ENCODE results near the gene CMSS1. TPM values are rescaled to one million over a fixed set of nuclear protein-coding genes. Genes with fewer than 3 reads are reported as not detected.

CMSS1 gene
- total and polyA plus RNA-seq, 9 donors, result 14.5 to 54.0 (median 24.9) TPM

- Histone ChIP-seq H3K36me3 (no peaks in the 10 kb centered on the region), H3K27me3 (no peaks in the 10 kb centered on the region), H3K27ac (no peak overlapping the region), H3K4me1 (ENCODE audit: insufficient read depth) (peaks cover 2% of the 10 kb centered on the region), H3K9me3 (no peaks in the 10 kb centered on the region), H3K4me3 (no peak overlapping the region)
- intact Hi-C loops (cut with DNase I), result loop anchor here in 3 of 4 donors (5.0 to 10.0 kb wide), 2 partner anchors 422 to 765 kb away; no protein-coding TSS in a partner anchor
- TF ChIP-seq EP300 (IDR thresholded peaks at IDR 0.05) (no peak), POLR2A (IDR thresholded peaks at IDR 0.05) (no peak), CTCF (IDR thresholded peaks at IDR 0.05) (no peak)
- 93 to 95% (median 94%) methylated on average over 3 of the region's 3 CpGs for WGBS, 3 donors
- no peak for DNase-seq
These were observed 12.2 kb downstream of the CMSS1 start for GRCh38 chr3:99829844-99830243.

- peak in 2 of 5 donors; percentile 23 to 30 for DNase-seq
- no peaks in the 10 kb centered on the region for H3K27me3 ChIP-seq
- H3K9me3 ChIP-seq, result no peaks in the 10 kb centered on the region
- WGBS, 3 donors, result 6 to 12% (median 8%) methylated on average over 4 of the region's 4 CpGs
- intact Hi-C loops (cut with DNase I), result loop anchor here in 2 of 4 donors (5.0 to 10.0 kb wide), 2 partner anchors 419 to 761 kb away; no protein-coding TSS in a partner anchor
- H3K4me1 ChIP-seq (ENCODE audit: insufficient read depth), result peaks cover 4% of the 10 kb centered on the region
- H3K27ac ChIP-seq, result peak overlapping the region in 1 of 2 donors; percentile 43
- no peak overlapping the region for H3K4me3 ChIP-seq
- no peaks in the 10 kb centered on the region for H3K36me3 ChIP-seq
- TF ChIP-seq EP300 (IDR thresholded peaks at IDR 0.05) (no peak), POLR2A (IDR thresholded peaks at IDR 0.05) (no peak), CTCF (IDR thresholded peaks at IDR 0.05) (no peak)
These were observed 16.0 kb downstream of the CMSS1 start for GRCh38 chr3:99833617-99834205.

- no peak for TF ChIP-seq CTCF (IDR thresholded peaks at IDR 0.05)
- no peak for TF ChIP-seq POLR2A (IDR thresholded peaks at IDR 0.05)
- no peak for TF ChIP-seq EP300 (IDR thresholded peaks at IDR 0.05)
- Histone ChIP-seq H3K4me3 (no peak overlapping the region), H3K27me3 (no peaks in the 10 kb centered on the region), H3K4me1 (ENCODE audit: insufficient read depth) (peaks cover 4% of the 10 kb centered on the region), H3K36me3 (no peaks in the 10 kb centered on the region), H3K9me3 (no peaks in the 10 kb centered on the region), H3K27ac (peak overlapping the region in 1 of 2 donors; percentile 43)
- no peak for DNase-seq
- WGBS, 3 donors, result 74 to 82% (median 79%) methylated on average over 2 of the region's 2 CpGs
- intact Hi-C loops (cut with DNase I), result loop anchor here in 2 of 4 donors (5.0 to 10.0 kb wide), 2 partner anchors 418 to 760 kb away; no protein-coding TSS in a partner anchor
These were observed 16.7 kb downstream of the CMSS1 start for GRCh38 chr3:99834211-99834957.

- H3K4me3 ChIP-seq, result no peak overlapping the region
- DNase-seq, result no peak
- intact Hi-C loops (cut with DNase I), result loop anchor here in 1 of 4 donors (5.0 to 10.0 kb wide), 2 partner anchors 416 to 758 kb away; no protein-coding TSS in a partner anchor
- peaks cover 4% of the 10 kb centered on the region for H3K4me1 ChIP-seq (ENCODE audit: insufficient read depth)
- H3K27me3 ChIP-seq, result no peaks in the 10 kb centered on the region
- TF ChIP-seq CTCF (IDR thresholded peaks at IDR 0.05) (no peak), POLR2A (IDR thresholded peaks at IDR 0.05) (no peak), EP300 (IDR thresholded peaks at IDR 0.05) (no peak)
- whole genome bisulfite sequencing, 3 donors, result 88 to 92% (median 90%) methylated on average over 3 of the region's 3 CpGs
- H3K9me3 ChIP-seq, result no peaks in the 10 kb centered on the region
- H3K36me3 ChIP-seq, result no peaks in the 10 kb centered on the region
- no peak overlapping the region for H3K27ac ChIP-seq
These were observed 19.0 kb downstream of the CMSS1 start for GRCh38 chr3:99836681-99837080.
